HG02571 (cell line): ENCODE results near the gene DNAJC17.

Experiments
- ATAC-seq: cut with Tn5 transposase; IDR thresholded peaks from one replicate; pipeline ENCODE4 v1.9.1; 2021; ENCODE audit warnings: mild to moderate bottlenecking, moderate library complexity; ENCODE audit not compliant: unreplicated experiment

Gene DNAJC17

GRCh38 chr15:40746916-40747418, 60.3 kb downstream of the DNAJC17 start:
- no peak for ATAC-seq

DNA sequence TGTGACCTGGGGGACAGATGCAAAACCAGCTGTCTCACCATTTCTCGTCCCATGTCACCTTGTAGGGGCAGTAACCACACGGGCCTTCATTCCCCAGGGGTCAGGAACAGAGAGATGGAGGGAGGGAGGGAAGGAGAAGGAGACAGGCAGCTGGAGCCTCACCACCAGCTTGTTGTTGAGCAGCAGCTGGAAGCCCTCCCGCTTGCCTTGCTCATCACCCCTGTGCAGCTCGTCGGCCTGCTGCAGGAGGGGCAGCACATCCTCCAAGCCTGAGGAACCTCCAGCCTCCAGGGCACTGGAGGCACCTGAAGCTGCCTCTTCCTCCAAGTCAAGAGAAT, 62.5 kb downstream of the DNAJC17 start:
- no peak for ATAC-seq

- no peak for ATAC-seq
These were observed 63.1 kb downstream of the DNAJC17 start for GRCh38 chr15:40743921-40744814.

DNA sequence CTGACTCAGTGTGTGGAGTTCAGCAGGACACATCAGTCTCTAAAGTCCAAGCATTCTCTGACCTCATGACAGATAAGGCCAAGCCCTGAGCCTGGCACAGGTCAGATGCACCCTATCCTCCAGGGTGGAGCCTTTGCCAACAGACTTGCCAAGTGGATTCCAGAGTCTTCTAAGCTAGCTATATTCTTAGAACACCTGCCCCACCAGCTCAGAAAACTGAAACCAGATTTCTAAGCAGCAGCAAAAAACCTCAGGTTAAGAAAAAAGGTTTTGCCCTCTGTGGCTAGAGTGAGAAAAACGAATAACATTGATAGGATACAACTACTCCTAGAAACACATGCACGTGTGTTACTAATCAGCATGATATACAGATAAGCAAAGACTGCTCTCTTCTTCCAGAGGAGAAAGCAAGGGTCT, 63.8 kb downstream of the DNAJC17 start:
- ATAC-seq: no peak

DNA sequence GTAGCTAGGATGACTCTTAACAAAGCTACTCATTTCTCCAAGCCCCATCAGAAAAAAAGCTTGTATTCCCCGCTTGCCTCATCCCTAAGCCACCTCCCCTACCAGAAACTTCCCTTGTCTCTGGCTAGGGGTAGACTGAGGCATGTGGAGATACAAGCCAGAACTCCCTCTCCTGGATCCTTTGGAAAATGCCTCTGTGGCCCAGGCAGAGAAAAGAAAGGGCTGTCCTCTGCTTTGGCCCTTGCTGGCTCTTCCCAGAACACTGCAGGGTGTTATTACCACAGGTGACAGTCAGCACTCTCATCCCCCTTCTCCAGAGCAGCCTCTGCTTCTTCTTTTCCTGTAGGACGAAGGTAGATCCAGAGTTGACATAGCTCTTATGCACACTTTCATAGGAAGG, 67.4 kb downstream of the DNAJC17 start:
- no peak for ATAC-seq

- no peak for ATAC-seq
These were observed 68.2 kb downstream of the DNAJC17 start for GRCh38 chr15:40739047-40739446.

DNA sequence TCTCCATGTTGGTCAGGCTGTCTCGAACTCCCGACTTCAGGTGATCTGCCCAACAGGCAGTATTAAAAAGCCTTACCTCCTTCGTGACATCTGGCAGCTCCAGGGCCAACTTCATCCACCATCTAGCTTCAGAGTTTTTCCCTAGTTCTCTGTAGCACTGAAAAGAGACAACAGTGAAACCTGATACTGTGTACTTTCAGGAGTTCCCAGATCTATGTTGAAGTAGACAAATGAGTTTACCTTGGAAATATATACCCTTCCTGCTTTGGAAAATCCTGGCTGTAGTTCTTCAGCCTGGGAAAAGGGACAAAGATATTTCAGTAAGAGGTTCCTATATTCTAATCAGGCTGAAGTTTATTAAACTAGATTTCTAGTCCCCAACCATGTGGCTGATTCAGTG, 70.2 kb downstream of the DNAJC17 start:
- ATAC-seq: no peak

DNA sequence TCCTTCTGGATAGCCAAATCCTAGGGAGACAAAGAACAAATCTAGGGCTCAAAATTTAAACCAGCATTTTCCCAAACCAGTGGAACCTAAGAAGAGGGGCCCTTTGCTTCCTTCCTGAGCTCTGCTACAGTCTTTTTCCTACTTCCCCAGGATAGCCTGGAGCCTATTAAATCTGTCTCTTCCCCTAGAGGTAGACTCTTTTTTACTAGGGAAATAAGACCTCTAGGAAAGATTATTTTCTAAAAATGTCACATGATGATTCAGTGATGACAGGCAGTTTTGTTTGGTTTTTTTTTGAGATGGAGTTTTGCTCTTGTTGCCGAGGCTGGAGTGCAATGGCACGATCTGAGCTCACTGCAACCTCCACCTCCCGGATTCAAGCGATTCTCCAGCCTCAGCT, 70.7 kb downstream of the DNAJC17 start:
- ATAC-seq: no peak

- ATAC-seq: no peak
These were observed 76.2 kb downstream of the DNAJC17 start for GRCh38 chr15:40731034-40731433.

GRCh38 chr15:40723919-40724318, 83.4 kb downstream of the DNAJC17 start:
- no peak for ATAC-seq

GRCh38 chr15:40722934-40723333, 84.3 kb downstream of the DNAJC17 start:
- ATAC-seq: no peak

DNA sequence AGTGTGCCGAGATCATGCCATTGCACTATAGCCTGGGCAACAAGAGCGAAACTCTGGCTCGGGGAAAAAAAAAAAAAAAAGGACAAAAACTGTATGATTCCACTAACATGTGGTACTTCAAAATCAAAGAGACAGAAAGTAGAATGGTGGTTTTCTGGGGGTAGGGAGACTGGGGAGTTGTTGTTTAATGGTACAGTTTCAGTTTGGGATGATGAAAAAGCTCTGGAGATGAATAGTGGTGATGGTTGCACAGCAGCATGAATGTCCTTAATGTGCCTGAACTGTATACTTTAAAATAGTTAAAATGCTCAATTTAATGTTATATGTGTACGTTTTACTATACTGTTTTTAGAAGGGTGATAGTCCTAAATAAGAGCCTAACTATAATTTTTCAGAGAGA, 84.9 kb downstream of the DNAJC17 start:
- no peak for ATAC-seq

- ATAC-seq: no peak
These were observed 85.6 kb downstream of the DNAJC17 start for GRCh38 chr15:40721701-40722100.

DNA sequence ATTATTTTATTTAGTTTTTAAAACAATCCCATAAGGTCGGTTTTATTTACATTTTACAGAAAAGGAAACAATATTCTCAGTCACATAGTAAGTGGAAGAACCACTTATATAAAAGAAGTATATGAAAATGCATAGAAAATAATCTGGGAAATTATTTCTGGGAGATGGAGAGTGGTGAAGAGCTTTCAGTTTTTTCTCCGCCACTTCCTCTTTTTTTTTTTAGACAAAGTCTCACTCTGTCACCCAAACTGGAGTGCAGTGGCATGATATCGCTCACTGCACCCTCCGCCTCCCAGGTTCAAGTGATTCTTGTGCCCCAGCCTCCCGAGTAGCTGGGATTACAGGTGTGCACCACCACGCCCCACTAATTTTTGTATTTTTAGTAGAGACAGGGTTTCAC, 91.1 kb downstream of the DNAJC17 start:
- no peak for ATAC-seq
